SU-DHL-6 (cell line): ENCODE measurements around the gene APC.

Experiments used
- EZH2phosphoT487 ChIP-seq: fragments of 200-600 bp; sonication (generic), shearing (Covaris generic); conservative IDR thresholded peaks from 2 replicates; pipeline ENCODE4 v1.6.1; 2018; ENCODE audit warnings: mild to moderate bottlenecking, antibody characterized with exemption, low read length, moderate library complexity, mixed read lengths
- TF ChIP-seq, protein P1 (sequence below): fragments of 200-600 bp; sonication (generic); IDR thresholded peaks from one replicate; pipeline ENCODE4 v1.5.1; 2017; ENCODE audit warnings: antibody characterized with exemption, mild to moderate bottlenecking, low read length, moderate library complexity; ENCODE audit not compliant: insufficient read depth, poor library complexity, severe bottlenecking

DNA sequence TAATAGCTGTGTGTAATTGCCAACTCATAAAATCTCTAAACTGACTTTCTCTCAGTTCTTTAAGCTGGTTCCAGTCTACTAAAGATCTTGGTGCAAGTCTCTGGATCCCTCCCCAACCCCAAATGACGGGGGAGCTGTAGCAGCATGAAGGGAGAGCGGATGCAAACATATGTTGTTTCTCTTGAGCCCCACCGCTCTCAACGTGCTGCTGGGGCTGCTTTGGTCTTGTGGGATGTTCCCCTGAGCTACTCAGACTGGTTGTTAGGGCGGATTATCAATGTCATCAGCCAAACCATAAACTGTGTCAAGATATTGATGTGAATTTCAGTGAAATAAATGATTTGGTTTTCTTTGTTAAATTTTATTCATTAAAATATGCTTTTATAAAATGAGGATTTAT lies 40.9 kb upstream of the APC start:
- TF ChIP-seq, protein P1, sequence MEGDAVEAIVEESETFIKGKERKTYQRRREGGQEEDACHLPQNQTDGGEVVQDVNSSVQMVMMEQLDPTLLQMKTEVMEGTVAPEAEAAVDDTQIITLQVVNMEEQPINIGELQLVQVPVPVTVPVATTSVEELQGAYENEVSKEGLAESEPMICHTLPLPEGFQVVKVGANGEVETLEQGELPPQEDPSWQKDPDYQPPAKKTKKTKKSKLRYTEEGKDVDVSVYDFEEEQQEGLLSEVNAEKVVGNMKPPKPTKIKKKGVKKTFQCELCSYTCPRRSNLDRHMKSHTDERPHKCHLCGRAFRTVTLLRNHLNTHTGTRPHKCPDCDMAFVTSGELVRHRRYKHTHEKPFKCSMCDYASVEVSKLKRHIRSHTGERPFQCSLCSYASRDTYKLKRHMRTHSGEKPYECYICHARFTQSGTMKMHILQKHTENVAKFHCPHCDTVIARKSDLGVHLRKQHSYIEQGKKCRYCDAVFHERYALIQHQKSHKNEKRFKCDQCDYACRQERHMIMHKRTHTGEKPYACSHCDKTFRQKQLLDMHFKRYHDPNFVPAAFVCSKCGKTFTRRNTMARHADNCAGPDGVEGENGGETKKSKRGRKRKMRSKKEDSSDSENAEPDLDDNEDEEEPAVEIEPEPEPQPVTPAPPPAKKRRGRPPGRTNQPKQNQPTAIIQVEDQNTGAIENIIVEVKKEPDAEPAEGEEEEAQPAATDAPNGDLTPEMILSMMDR = no peak
- TF ChIP-seq EZH2phosphoT487 = no peak
